ENCODE measurements around the gene FBXO22.

Gene FBXO22

GRCh38 chr15:75918135-75918534 is 14.5 kb downstream of the FBXO22 start:
- FAIRE-seq: no peak
- DNase-seq (ENCODE audit: insufficient read length, low spot score): no peak

GRCh38 chr15:75920079-75920478 is 16.4 kb downstream of the FBXO22 start:
- FAIRE-seq: no peak

GRCh38 chr15:75921732-75922703 is 18.3 kb downstream of the FBXO22 start:
- DNase-seq (ENCODE audit: insufficient read length, low spot score) (no peak), FAIRE-seq (no peak)

More at GRCh38 chr15:75920079-75920478, 16.4 kb downstream of the FBXO22 start:
- DNase-seq (ENCODE audit: insufficient read length, low spot score): no peak

GRCh38 chr15:75923756-75924155 is 20.1 kb downstream of the FBXO22 start:
- DNase-seq (ENCODE audit: insufficient read length, low spot score) (no peak), FAIRE-seq (no peak)

GRCh38 chr15:75924576-75924975 is 20.9 kb downstream of the FBXO22 start:
- DNase-seq (ENCODE audit: insufficient read length, low spot score) (no peak), FAIRE-seq (no peak)

GRCh38 chr15:75925440-75925839 is 21.8 kb downstream of the FBXO22 start:
- FAIRE-seq (no peak), DNase-seq (ENCODE audit: insufficient read length, low spot score) (no peak)

- DNase-seq (ENCODE audit: insufficient read length, low spot score) (no peak), FAIRE-seq (no peak)
These were observed 23.3 kb downstream of the FBXO22 start for GRCh38 chr15:75926931-75927330.

- FAIRE-seq (no peak), DNase-seq (ENCODE audit: insufficient read length, low spot score) (no peak)
These were observed 23.9 kb downstream of the FBXO22 start for GRCh38 chr15:75927601-75928000.

- FAIRE-seq (no peak), DNase-seq (ENCODE audit: insufficient read length, low spot score) (no peak)
These were observed 25.3 kb downstream of the FBXO22 start for GRCh38 chr15:75928680-75929608.

- DNase-seq (ENCODE audit: insufficient read length, low spot score) (no peak), FAIRE-seq (no peak)
These were observed 26.3 kb downstream of the FBXO22 start for GRCh38 chr15:75929799-75930565.

GRCh38 chr15:75930866-75931265 is 27.2 kb downstream of the FBXO22 start:
- FAIRE-seq (no peak), DNase-seq (ENCODE audit: insufficient read length, low spot score) (no peak)

GRCh38 chr15:75942464-75942863 is 38.8 kb downstream of the FBXO22 start:
- DNase-seq (ENCODE audit: insufficient read length, low spot score): no peak
- no peak for FAIRE-seq

GRCh38 chr15:75943246-75943645 is 39.6 kb downstream of the FBXO22 start:
- FAIRE-seq: no peak
- DNase-seq (ENCODE audit: insufficient read length, low spot score): no peak

GRCh38 chr15:75943713-75944215 is 40.1 kb downstream of the FBXO22 start:
- no peak for DNase-seq (ENCODE audit: insufficient read length, low spot score)
- no peak for FAIRE-seq

GRCh38 chr15:75945953-75946352 is 42.3 kb downstream of the FBXO22 start:
- DNase-seq (ENCODE audit: insufficient read length, low spot score) (no peak), FAIRE-seq (no peak)

- FAIRE-seq (no peak), DNase-seq (ENCODE audit: insufficient read length, low spot score) (peak; percentile 10)
These were observed 43.4 kb downstream of the FBXO22 start for GRCh38 chr15:75947092-75947491.

GRCh38 chr15:75948761-75949296 is 45.2 kb downstream of the FBXO22 start:
- no peak for FAIRE-seq

GRCh38 chr15:75952525-75952924 is 48.8 kb downstream of the FBXO22 start:
- FAIRE-seq: no peak
- no peak for DNase-seq (ENCODE audit: insufficient read length, low spot score)

More at GRCh38 chr15:75948761-75949296, 45.2 kb downstream of the FBXO22 start:
- DNase-seq (ENCODE audit: insufficient read length, low spot score): no peak

- no peak for DNase-seq (ENCODE audit: insufficient read length, low spot score)
- no peak for FAIRE-seq
These were observed 52.0 kb downstream of the FBXO22 start for GRCh38 chr15:75955720-75956119.

- FAIRE-seq (no peak), DNase-seq (ENCODE audit: insufficient read length, low spot score) (no peak)
These were observed 57.7 kb downstream of the FBXO22 start for GRCh38 chr15:75961331-75961730.
